Small intestine (tissue), 7 donors: Measurements from ENCODE around the gene ALG14. TPM values are rescaled to one million over a fixed set of nuclear protein-coding genes. Genes with fewer than 3 reads are reported as not detected.
A peak's percentile ranks its signal among the peaks of the same experiment; 100 is the strongest.
"Not testable (repeated sequence)": the region's sequence is repeated elsewhere in the genome, so short reads cannot be mapped to it uniquely, and the experiment has no call there.

Experiments used
- DNase-seq, 2 donors: peaks; one replicate each; pipeline versions ENCODE4 v3.0.0 to v3.0.0-alpha.2; 2013
- FAIRE-seq: peaks from 2 replicates; lab custom pipeline; 2012; peaks lifted over from hg19 to GRCh38; lab: Jason Lieb, UNC
- H3K27ac ChIP-seq, 3 donors: one replicate each; pipeline ENCODE4 v1.5.1; 2013; ENCODE audit warnings: low read length in 2 of 3, mild to moderate bottlenecking in 2 of 3, control low read depth in 1 of 3, inconsistent platforms in 1 of 3, low read depth in 1 of 3, moderate library complexity in 1 of 3
- H3K27me3 ChIP-seq, 3 donors: one replicate each; pipeline ENCODE4 v1.6.1; 2013; ENCODE audit warnings: low read length in 3 of 3, inconsistent platforms in 1 of 3; ENCODE audit not compliant: control insufficient read depth in 3 of 3, insufficient read depth in 3 of 3
- H3K36me3 ChIP-seq, 3 donors: one replicate each; pipeline ENCODE4 v1.6.1; 2013; ENCODE audit warnings: low read length in 3 of 3, inconsistent platforms in 1 of 3, low read depth in 1 of 3, mild to moderate bottlenecking in 1 of 3, moderate library complexity in 1 of 3; ENCODE audit not compliant: control insufficient read depth in 3 of 3, insufficient read depth in 2 of 3
- H3K4me1 ChIP-seq, 3 donors: one replicate each; pipeline ENCODE4 v1.6.1; 2013; ENCODE audit warnings: low read length in 2 of 3, inconsistent platforms in 1 of 3, low read depth in 1 of 3, mild to moderate bottlenecking in 1 of 3, moderate library complexity in 1 of 3; ENCODE audit not compliant: control insufficient read depth in 3 of 3, insufficient read depth in 2 of 3
- H3K4me3 ChIP-seq, 3 donors: one replicate each; pipeline ENCODE4 v1.5.1; 2013; ENCODE audit warnings: low read length in 3 of 3, control low read depth in 1 of 3, inconsistent platforms in 1 of 3, low read depth in 1 of 3, mild to moderate bottlenecking in 1 of 3, moderate library complexity in 1 of 3
- H3K9me3 ChIP-seq, 2 donors: one replicate each; pipeline ENCODE4 v1.6.1; 2013; ENCODE audit warnings: low read depth in 1 of 2, low read length in 1 of 2; ENCODE audit not compliant: control insufficient read depth in 2 of 2, insufficient read depth in 1 of 2
- WGBS, 3 donors: extraction: QIAGEN DNeasy Blood & Tissue Kit; methylation state at CpG; one replicate each; pipeline ENCODE4 v1.1.7; 2013; 5-methylcytosine and 5-hydroxymethylcytosine counted together
- polyA plus RNA-seq, 4 donors: library from polyadenylated mRNA; stranded (reverse) in 3 of 4; unstranded in 1 of 4; fragments of 200-250 nt in 3 of 4; fragments of 120-200 nt in 1 of 4; gene quantifications; one replicate each; pipeline versions ENCODE4 v1.2.1 to v1.2.3, GENCODE V29; 2013
- donor health status: healthy with polysubstance abuse.
- donor health status: control.
- donor health status: control.
- donor health status: Bipolar disorder and iron deficiency.
- donor health status: healthy.

ALG14 gene
- polyA plus RNA-seq, 4 donors: 1.1 to 8.3 (median 2.2) TPM

- peaks cover 8 to 21% (median 9%) of the 10 kb centered on the region in 3 donors for H3K4me1 ChIP-seq
- no peak overlapping the region for H3K4me3 ChIP-seq
- H3K9me3 ChIP-seq: peaks cover 0 to 3% of the 10 kb centered on the region in 2 donors
- H3K36me3 ChIP-seq: no peaks in the 10 kb centered on the region
- H3K27ac ChIP-seq: peak overlapping the region in 2 of 3 donors; percentile 6 to 21
- DNase-seq (peak; percentile 61 to 72), FAIRE-seq (no peak)
- WGBS, 3 donors: 6 to 56% (median 23%) methylated on average over 4 of the region's 4 CpGs
- H3K27me3 ChIP-seq: no peaks in the 10 kb centered on the region
These were observed 122.8 kb downstream of the ALG14 start for GRCh38 chr1:94949681-94950661.

- Histone ChIP-seq H3K27me3 (no peaks in the 10 kb centered on the region), H3K9me3 (no peaks in the 10 kb centered on the region), H3K4me3 (no peak overlapping the region), H3K4me1 (peaks cover 6 to 18% (median 9%) of the 10 kb centered on the region in 3 donors), H3K36me3 (no peaks in the 10 kb centered on the region), H3K27ac (no peak overlapping the region)
- DNase-seq: no peak
- FAIRE-seq: no peak
- WGBS, 3 donors: 26 to 52% (median 48%) methylated on average over 1 of the region's 1 CpG
These were observed 125.3 kb downstream of the ALG14 start for GRCh38 chr1:94947437-94947836.

GRCh38 chr1:94946886-94947285 is 125.9 kb downstream of the ALG14 start:
- H3K4me1 ChIP-seq: peaks cover 6 to 18% (median 9%) of the 10 kb centered on the region in 3 donors
- no peak for FAIRE-seq
- peak overlapping the region in 1 of 3 donors; percentile 5 for H3K27ac ChIP-seq

GRCh38 chr1:94942171-94943128 is 130.3 kb downstream of the ALG14 start:
- H3K36me3 ChIP-seq: no peaks in the 10 kb centered on the region
- DNase-seq (peak in 1 of 2 donors; percentile 85), FAIRE-seq (no peak)
- H3K9me3 ChIP-seq: no peaks in the 10 kb centered on the region
- H3K4me1 ChIP-seq: peaks cover 2 to 9% (median 9%) of the 10 kb centered on the region in 3 donors
- H3K27ac ChIP-seq: no peak overlapping the region
- WGBS, 3 donors: 12 to 55% (median 34%) methylated on average over 8 of the region's 8 CpGs
- no peaks in the 10 kb centered on the region for H3K27me3 ChIP-seq
- H3K4me3 ChIP-seq: no peak overlapping the region

More at GRCh38 chr1:94946886-94947285, 125.9 kb downstream of the ALG14 start:
- Histone ChIP-seq H3K36me3 (no peaks in the 10 kb centered on the region), H3K27me3 (no peaks in the 10 kb centered on the region), H3K4me3 (no peak overlapping the region), H3K9me3 (no peaks in the 10 kb centered on the region)
- DNase-seq: peak in 1 of 2 donors; percentile 68
- 7 to 37% (median 23%) methylated on average over 3 of the region's 3 CpGs for WGBS, 3 donors

GRCh38 chr1:94941480-94941879 is 131.3 kb downstream of the ALG14 start:
- H3K36me3 ChIP-seq, H3K9me3 ChIP-seq, H3K27ac ChIP-seq, H3K4me3 ChIP-seq, DNase-seq, H3K4me1 ChIP-seq, FAIRE-seq, H3K27me3 ChIP-seq: not testable (repeated sequence)
- 42 to 85% (median 60%) methylated on average over 1 of the region's 1 CpG for WGBS, 3 donors

- DNase-seq (no peak), FAIRE-seq (no peak)
- WGBS, 3 donors: 91 to 97% (median 95%) methylated on average over 3 of the region's 3 CpGs
- no peak overlapping the region for H3K27ac ChIP-seq
- no peaks in the 10 kb centered on the region for H3K36me3 ChIP-seq
- H3K27me3 ChIP-seq: no peaks in the 10 kb centered on the region
- H3K4me3 ChIP-seq: no peak overlapping the region
- peaks cover 0 to 1% (median 0%) of the 10 kb centered on the region in 3 donors for H3K4me1 ChIP-seq
- no peaks in the 10 kb centered on the region for H3K9me3 ChIP-seq
These were observed 132.0 kb downstream of the ALG14 start for GRCh38 chr1:94940738-94941137.

- 93 to 100% (median 94%) methylated on average over 1 of the region's 1 CpG for WGBS, 3 donors
- Histone ChIP-seq H3K27ac (no peak overlapping the region), H3K4me3 (no peak overlapping the region), H3K4me1 (peaks cover 0 to 1% (median 0%) of the 10 kb centered on the region in 3 donors), H3K36me3 (no peaks in the 10 kb centered on the region), H3K27me3 (no peaks in the 10 kb centered on the region), H3K9me3 (no peaks in the 10 kb centered on the region)
- FAIRE-seq (no peak), DNase-seq (no peak)
These were observed 134.9 kb downstream of the ALG14 start for GRCh38 chr1:94937820-94938219.
